Spleen (tissue), 11 donors: ENCODE data around the gene PALLD. TPM values are rescaled to one million over a fixed set of nuclear protein-coding genes. Genes with fewer than 3 reads are reported as not detected.
"Not testable (repeated sequence)": the region's sequence is repeated elsewhere in the genome, so short reads cannot be mapped to it uniquely, and the experiment has no call there.

ENCODE experiments used
- DNase-seq: peaks from one replicate; pipeline ENCODE4 v3.0.0-alpha.2; 2020
- H3K27ac ChIP-seq, 8 donors: fragments of 200-600 bp; sonication (generic) in 7 of 8; 1 replicate in 4 of 8; 2 replicates in 4 of 8; pipeline versions ENCODE4 v1.5.0 to v1.8.0; 2016 to 2021; ENCODE audit warnings: inconsistent platforms in 4 of 8, mild to moderate bottlenecking in 4 of 8, moderate library complexity in 1 of 8
- H3K27me3 ChIP-seq, 7 donors: fragments of 200-600 bp; sonication (generic) in 6 of 7; replicated peaks in 1 of 7; 1 replicate in 4 of 7; 2 replicates in 3 of 7; pipeline versions ENCODE4 v1.5.0 to v1.8.0; 2016 to 2021; ENCODE audit warnings: inconsistent platforms in 3 of 7, mild to moderate bottlenecking in 1 of 7
- H3K36me3 ChIP-seq, 6 donors: fragments of 200-600 bp; sonication (generic) in 5 of 6; 1 replicate in 4 of 6; 2 replicates in 2 of 6; pipeline versions ENCODE4 v1.5.0 to v1.8.0; 2016 to 2021; ENCODE audit warnings: inconsistent platforms in 2 of 6
- H3K4me1 ChIP-seq, 6 donors: fragments of 200-600 bp; sonication (generic) in 5 of 6; 1 replicate in 3 of 6; 2 replicates in 3 of 6; pipeline versions ENCODE4 v1.5.0 to v1.8.0; 2016 to 2021; ENCODE audit warnings: inconsistent platforms in 3 of 6
- H3K4me3 ChIP-seq, 8 donors: fragments of 200-600 bp; sonication (generic) in 7 of 8; 1 replicate in 4 of 8; 2 replicates in 4 of 8; pipeline versions ENCODE4 v1.5.0 to v1.8.0; 2016 to 2021; ENCODE audit warnings: inconsistent platforms in 4 of 8, mild to moderate bottlenecking in 4 of 8, moderate library complexity in 2 of 8
- H3K9me3 ChIP-seq, 8 donors: fragments of 200-600 bp; sonication (generic) in 7 of 8; 1 replicate in 4 of 8; 2 replicates in 4 of 8; pipeline versions ENCODE4 v1.5.0 to v1.8.0; 2016 to 2021; ENCODE audit warnings: inconsistent platforms in 4 of 8
- POLR2A ChIP-seq, 3 donors: fragments of 450-650 bp; IDR thresholded peaks; one replicate each; pipeline ENCODE4 v1.5.1; 2017; ENCODE audit warnings: antibody characterized with exemption in 3 of 3, mild to moderate bottlenecking in 1 of 3
- POLR2AphosphoS5 ChIP-seq, 3 donors: sonication (generic); formaldehyde crosslinking; IDR thresholded peaks; one replicate each; pipeline ENCODE4 v1.5.1; 2017; ENCODE audit warnings: antibody characterized with exemption in 3 of 3
- WGBS, 5 donors: extraction: QIAGEN DNeasy Blood & Tissue Kit in 3 of 5; methylation state at CpG; one replicate each; pipeline versions ENCODE4 v1.1.5 to v1.1.7; 2013 to 2018; 5-methylcytosine and 5-hydroxymethylcytosine counted together
- intact Hi-C: fragments of 100-400 bp; cut with DNase I; formaldehyde crosslinking; loops from one replicate; pipeline ENCODE4 v1.15.0; 2023; ENCODE audit warnings: low total_unique reads
- polyA plus RNA-seq, 3 donors: library from polyadenylated mRNA; stranded (reverse); fragments of 200-250 nt; gene quantifications; one replicate each; pipeline ENCODE4 v1.2.1, GENCODE V29; 2013
- total RNA-seq, 7 donors: library from RNA; depleted of rRNA in 3 of 7; stranded (reverse); fragments of >200 nt in 3 of 7; fragmentation: NEBNext Ultra II Directional in 4 of 7; extraction: Animal tissue kit (Norgen Biotek cat#: 25700) in 4 of 7; gene quantifications; one replicate each; pipeline versions ENCODE4 v1.1.0 to v1.2.1, GENCODE V29; 2016 to 2021
- TF ChIP-seq, protein P1 (sequence below), 11 experiments: fragments of 200-600 bp in 7 of 11; fragments of 450-650 bp in 4 of 11; sonication (generic) in 4 of 11; IDR thresholded peaks in 8 of 11; conservative IDR thresholded peaks in 3 of 11; 1 replicate in 7 of 11; 2 replicates in 4 of 11; pipeline versions ENCODE4 v1.4.0 to v1.8.0; 2016 to 2021; ENCODE audit warnings: antibody characterized with exemption in 11 of 11, inconsistent platforms in 4 of 11, mild to moderate bottlenecking in 1 of 11
- donor health status: healthy with polysubstance abuse.
- donor health status: DM: no; HTN: no; CAD: no; lungs with moderate emphysema.
- donor health status: DM: no; HTN: no; CAD: no.
- donor health status: Bipolar disorder and iron deficiency.
- donor health status: healthy.
- donor health status: DM: no; HTN: no; CAD: no.
- donor health status: DM: yes; HTN: yes; CAD: no.

Gene PALLD
- total and polyA plus RNA-seq, 10 donors, result 24.3 to 228 (median 142) TPM

DNA sequence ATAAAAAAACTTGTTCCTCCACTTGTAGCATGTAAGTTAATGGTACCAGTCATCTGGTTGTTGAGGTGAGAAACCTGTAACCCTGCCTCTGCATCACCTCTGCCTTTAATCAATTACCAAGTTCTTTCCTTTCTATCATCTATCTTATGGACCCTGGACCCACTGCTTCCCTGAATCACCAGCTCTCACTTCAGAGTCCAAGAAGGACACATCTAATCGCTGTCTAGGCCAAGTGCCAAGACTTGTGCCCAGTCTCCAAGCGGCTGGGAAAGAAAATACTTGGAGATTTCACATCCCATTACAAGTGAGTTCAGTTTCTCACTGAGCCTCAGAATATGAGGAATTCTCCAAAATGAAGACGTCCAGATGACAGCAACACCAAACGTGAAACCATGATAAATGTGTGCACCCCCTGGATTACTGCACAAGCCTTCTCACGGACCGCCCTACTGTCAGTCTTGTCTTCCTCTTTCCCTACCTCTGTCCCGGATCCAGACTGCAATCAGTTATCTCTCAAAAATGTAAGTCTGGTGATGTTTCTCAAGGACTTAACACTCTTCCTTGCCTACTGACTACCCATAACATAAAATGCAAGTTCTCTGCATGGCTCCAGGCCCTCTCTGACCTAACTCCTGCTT lies 10.4 kb downstream of the PALLD start:
- DNase-seq, result no peak
- TF ChIP-seq POLR2A (IDR thresholded peaks at IDR 0.05) (no peak), POLR2AphosphoS5 (IDR thresholded peaks at IDR 0.05) (no peak)
- TF ChIP-seq, protein P1, sequence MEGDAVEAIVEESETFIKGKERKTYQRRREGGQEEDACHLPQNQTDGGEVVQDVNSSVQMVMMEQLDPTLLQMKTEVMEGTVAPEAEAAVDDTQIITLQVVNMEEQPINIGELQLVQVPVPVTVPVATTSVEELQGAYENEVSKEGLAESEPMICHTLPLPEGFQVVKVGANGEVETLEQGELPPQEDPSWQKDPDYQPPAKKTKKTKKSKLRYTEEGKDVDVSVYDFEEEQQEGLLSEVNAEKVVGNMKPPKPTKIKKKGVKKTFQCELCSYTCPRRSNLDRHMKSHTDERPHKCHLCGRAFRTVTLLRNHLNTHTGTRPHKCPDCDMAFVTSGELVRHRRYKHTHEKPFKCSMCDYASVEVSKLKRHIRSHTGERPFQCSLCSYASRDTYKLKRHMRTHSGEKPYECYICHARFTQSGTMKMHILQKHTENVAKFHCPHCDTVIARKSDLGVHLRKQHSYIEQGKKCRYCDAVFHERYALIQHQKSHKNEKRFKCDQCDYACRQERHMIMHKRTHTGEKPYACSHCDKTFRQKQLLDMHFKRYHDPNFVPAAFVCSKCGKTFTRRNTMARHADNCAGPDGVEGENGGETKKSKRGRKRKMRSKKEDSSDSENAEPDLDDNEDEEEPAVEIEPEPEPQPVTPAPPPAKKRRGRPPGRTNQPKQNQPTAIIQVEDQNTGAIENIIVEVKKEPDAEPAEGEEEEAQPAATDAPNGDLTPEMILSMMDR (IDR thresholded peaks at IDR 0.05 in 8 of 11, conservative IDR thresholded peaks at IDR 0.05 in 3 of 11), result no peak
- H3K36me3 ChIP-seq, result no peaks in the 10 kb centered on the region
- H3K27me3 ChIP-seq, result no peaks in the 10 kb centered on the region
- no peaks in the 10 kb centered on the region for H3K9me3 ChIP-seq
- H3K4me3 ChIP-seq, result no peak overlapping the region
- intact Hi-C loops, result no loop called here
- H3K4me1 ChIP-seq, result peaks cover 0 to 20% (median 5%) of the 10 kb centered on the region in 6 donors
- peak overlapping the region in 3 of 8 donors; percentile 70 to 91 (median 85) for H3K27ac ChIP-seq
- WGBS, 5 donors, result 74 to 83% (median 79%) methylated on average over 7 of the region's 7 CpGs

DNA sequence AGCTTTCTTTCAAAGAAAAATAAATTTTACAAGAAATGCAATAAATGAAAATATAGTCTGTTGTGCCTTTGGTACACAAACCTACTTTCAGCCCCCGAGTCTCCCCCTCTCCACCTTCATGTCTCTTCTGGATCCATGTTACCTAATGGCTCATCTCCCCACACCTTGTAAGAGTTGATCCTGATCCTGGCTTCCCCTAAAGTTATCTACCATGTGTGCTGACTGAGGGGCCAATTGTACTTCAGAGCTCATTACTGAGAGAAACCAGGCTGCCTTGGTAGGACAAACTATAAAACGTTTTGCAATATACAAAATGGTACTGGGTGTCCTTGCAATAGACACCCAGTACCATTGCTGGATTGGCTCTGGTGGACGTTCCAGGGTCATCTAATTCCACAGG lies 11.8 kb downstream of the PALLD start:
- Histone ChIP-seq H3K36me3 (no peaks in the 10 kb centered on the region), H3K4me3 (no peak overlapping the region), H3K27me3 (no peaks in the 10 kb centered on the region), H3K4me1 (peaks cover 0 to 17% (median 4%) of the 10 kb centered on the region in 6 donors), H3K27ac (no peak overlapping the region), H3K9me3 (no peaks in the 10 kb centered on the region)
- TF ChIP-seq, protein P1 (IDR thresholded peaks at IDR 0.05 in 8 of 11, conservative IDR thresholded peaks at IDR 0.05 in 3 of 11), result no peak
- TF ChIP-seq POLR2AphosphoS5 (IDR thresholded peaks at IDR 0.05), result no peak
- no peak for TF ChIP-seq POLR2A (IDR thresholded peaks at IDR 0.05)
- DNase-seq, result no peak
- 70 to 92% (median 80%) methylated on average over 3 of the region's 3 CpGs for WGBS, 5 donors
- intact Hi-C loops, result no loop called here

DNA sequence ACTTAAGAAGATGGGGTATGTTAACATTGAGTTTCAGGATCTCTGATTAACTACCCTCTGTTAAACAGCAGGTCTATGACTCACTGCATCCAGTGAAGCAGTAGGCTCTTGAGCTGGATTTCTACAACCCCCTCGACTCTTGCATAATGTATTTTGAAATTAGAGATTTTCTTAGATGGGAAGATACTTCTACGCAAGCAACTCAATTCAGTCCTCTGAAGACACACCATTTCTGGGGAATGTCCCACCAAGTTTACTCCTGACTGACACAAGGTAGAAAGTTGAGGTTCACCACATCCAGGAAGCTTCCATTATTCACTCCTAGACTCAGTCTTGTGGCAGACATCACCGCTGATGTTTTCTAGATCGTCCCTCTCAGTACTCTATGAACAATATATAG lies 12.9 kb downstream of the PALLD start:
- DNase-seq, result no peak
- Histone ChIP-seq H3K27ac (peak overlapping the region in 4 of 8 donors; percentile 21 to 64 (median 37)), H3K4me3 (no peak overlapping the region), H3K27me3 (no peaks in the 10 kb centered on the region), H3K9me3 (no peaks in the 10 kb centered on the region), H3K4me1 (peaks cover 0 to 22% (median 5%) of the 10 kb centered on the region in 6 donors), H3K36me3 (no peaks in the 10 kb centered on the region)
- intact Hi-C loops, result no loop called here
- WGBS, 5 donors, result 57 to 77% (median 65%) methylated on average over 4 of the region's 4 CpGs
- TF ChIP-seq, protein P1 (IDR thresholded peaks at IDR 0.05 in 8 of 11, conservative IDR thresholded peaks at IDR 0.05 in 3 of 11), result no peak
- TF ChIP-seq POLR2A (IDR thresholded peaks at IDR 0.05), result no peak
- no peak for TF ChIP-seq POLR2AphosphoS5 (IDR thresholded peaks at IDR 0.05)

DNA sequence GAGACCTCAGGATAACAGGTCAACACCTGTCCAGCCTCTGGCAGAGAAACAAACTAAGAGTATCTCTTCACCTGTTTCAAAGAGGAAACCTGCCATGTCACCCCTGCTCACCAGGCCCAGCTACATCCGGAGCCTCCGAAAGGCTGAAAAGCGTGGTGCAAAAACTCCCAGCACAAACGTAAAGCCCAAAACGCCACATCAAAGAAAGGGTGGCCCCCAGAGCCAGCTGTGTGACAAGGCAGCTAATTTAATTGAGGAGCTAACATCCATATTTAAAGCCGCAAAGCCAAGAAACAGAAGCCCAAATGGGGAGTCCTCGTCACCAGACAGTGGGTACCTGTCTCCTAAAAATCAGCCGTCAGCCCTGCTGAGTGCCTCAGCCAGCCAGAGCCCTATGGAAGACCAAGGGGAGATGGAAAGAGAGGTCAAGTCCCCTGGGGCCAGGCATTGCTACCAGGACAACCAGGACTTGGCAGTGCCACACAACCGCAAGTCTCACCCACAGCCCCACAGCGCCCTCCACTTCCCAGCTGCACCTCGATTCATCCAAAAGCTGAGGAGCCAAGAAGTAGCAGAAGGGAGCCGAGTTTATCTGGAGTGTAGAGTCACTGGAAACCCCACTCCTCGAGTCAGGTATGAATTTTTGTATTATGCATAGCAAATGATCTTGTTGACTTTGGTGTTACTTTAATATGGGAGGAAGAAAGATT lies 15.1 kb downstream of the PALLD start:
- H3K27me3 ChIP-seq, result no peaks in the 10 kb centered on the region
- peaks cover 0 to 13% (median 4%) of the 10 kb centered on the region in 6 donors for H3K4me1 ChIP-seq
- intact Hi-C loops, result no loop called here
- no peaks in the 10 kb centered on the region for H3K36me3 ChIP-seq
- no peaks in the 10 kb centered on the region for H3K9me3 ChIP-seq
- no peak for TF ChIP-seq POLR2AphosphoS5 (IDR thresholded peaks at IDR 0.05)
- TF ChIP-seq, protein P1 (IDR thresholded peaks at IDR 0.05 in 8 of 11, conservative IDR thresholded peaks at IDR 0.05 in 3 of 11), result no peak
- peak; percentile 73 for DNase-seq
- H3K4me3 ChIP-seq, result no peak overlapping the region
- 74 to 89% (median 82%) methylated on average over 13 of the region's 13 CpGs for WGBS, 5 donors
- peak overlapping the region in 1 of 8 donors; percentile 14 for H3K27ac ChIP-seq

DNA sequence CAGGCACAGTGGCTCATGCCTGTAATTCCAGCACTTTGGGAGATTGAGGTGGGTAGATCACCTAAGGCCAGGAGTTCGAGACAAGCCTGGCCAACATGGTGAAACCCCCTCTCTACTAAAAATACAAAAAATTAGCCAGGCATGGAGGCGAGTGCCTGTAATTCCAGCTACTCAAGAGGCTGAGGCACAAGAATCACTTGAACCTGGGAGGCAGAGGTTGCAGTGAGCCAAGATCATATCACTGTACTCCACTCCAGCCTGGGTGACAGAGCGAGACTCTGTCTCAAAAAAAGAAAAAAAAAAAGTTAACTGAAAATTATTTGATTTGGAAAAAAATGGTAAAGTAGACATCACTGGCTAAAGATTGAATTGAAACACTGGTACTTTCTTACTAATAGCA lies 17.0 kb downstream of the PALLD start:
- H3K27me3 ChIP-seq, DNase-seq, H3K27ac ChIP-seq, H3K9me3 ChIP-seq, H3K36me3 ChIP-seq, H3K4me3 ChIP-seq, intact Hi-C loops: not testable (repeated sequence)
- H3K4me1 ChIP-seq, result peaks cover 0 to 13% (median 4%) of the 10 kb centered on the region in 6 donors
- 71 to 89% (median 86%) methylated on average over 3 of the region's 3 CpGs for WGBS, 5 donors
